ENCODE data around the gene TCTN1.
"Not testable (repeated sequence)": the region's sequence is repeated elsewhere in the genome, so short reads cannot be mapped to it uniquely, and the experiment has no call there.

GRCh38 chr12:110587102-110587501 is 26.8 kb upstream of the TCTN1 start:
- not testable (repeated sequence) for TF ChIP-seq TAF1, POLR2A (IDR thresholded peaks at IDR 0.05; ENCODE audit: low read depth, low read length)

Data from GM12891 (cell line).